Activated CD4-positive, CD25-positive, alpha-beta regulatory T cell treated with anti-CD3 and anti-CD28 coated beads, Interleukin-2, amount 50 U/mL, for 72 hours (primary cell): ENCODE data around the gene TTLL7.

Experiments
- DNase-seq: peaks from one replicate; pipeline ENCODE4 v3.0.0; 2021

The TTLL7 gene

GRCh38 chr1:83857716-83858115, 141.2 kb downstream of the TTLL7 start:
- DNase-seq: no peak

- DNase-seq: no peak
Measured at GRCh38 chr1:83857103-83857502, 141.8 kb downstream of the TTLL7 start.

GRCh38 chr1:83856381-83856780, 142.6 kb downstream of the TTLL7 start:
- DNase-seq: no peak

GRCh38 chr1:83854456-83854855, 144.5 kb downstream of the TTLL7 start:
- no peak for DNase-seq

GRCh38 chr1:83850834-83851233, 148.1 kb downstream of the TTLL7 start:
- no peak for DNase-seq

GRCh38 chr1:83849191-83850061, 149.5 kb downstream of the TTLL7 start:
- no peak for DNase-seq

- DNase-seq: no peak
Measured at GRCh38 chr1:83846138-83846537, 152.8 kb downstream of the TTLL7 start.

- DNase-seq: no peak
Measured at GRCh38 chr1:83845437-83846071, 153.4 kb downstream of the TTLL7 start.

- no peak for DNase-seq
Measured at GRCh38 chr1:83844546-83844945, 154.4 kb downstream of the TTLL7 start.

GRCh38 chr1:83839566-83840173, 159.3 kb downstream of the TTLL7 start:
- DNase-seq: no peak

- no peak for DNase-seq
Measured at GRCh38 chr1:83838573-83838972, 160.4 kb downstream of the TTLL7 start.

- no peak for DNase-seq
Measured at GRCh38 chr1:83836543-83836942, 162.4 kb downstream of the TTLL7 start.

GRCh38 chr1:83834621-83835264, 164.2 kb downstream of the TTLL7 start:
- no peak for DNase-seq

GRCh38 chr1:83832194-83832593, 166.7 kb downstream of the TTLL7 start:
- DNase-seq: no peak

GRCh38 chr1:83829106-83829505, 169.8 kb downstream of the TTLL7 start:
- no peak for DNase-seq

- DNase-seq: no peak
Measured at GRCh38 chr1:83828456-83828855, 170.5 kb downstream of the TTLL7 start.

- DNase-seq: no peak
Measured at GRCh38 chr1:83827741-83828140, 171.2 kb downstream of the TTLL7 start.

GRCh38 chr1:83822208-83822607, 176.7 kb downstream of the TTLL7 start:
- no peak for DNase-seq

GRCh38 chr1:83819436-83819835, 179.5 kb downstream of the TTLL7 start:
- no peak for DNase-seq

- no peak for DNase-seq
Measured at GRCh38 chr1:83818916-83819315, 180.0 kb downstream of the TTLL7 start.

- no peak for DNase-seq
Measured at GRCh38 chr1:83816836-83817235, 182.1 kb downstream of the TTLL7 start.

- no peak for DNase-seq
Measured at GRCh38 chr1:83815330-83815729, 183.6 kb downstream of the TTLL7 start.
